NT2/D1 (cell line): ENCODE results near the gene FTO.

ENCODE experiments used
- YY1 ChIP-seq: IDR thresholded peaks from 2 replicates; pipeline ENCODE4 v1.6.1; 2011; ENCODE audit not compliant: insufficient read length, insufficient read depth
- ZNF274 ChIP-seq: IDR thresholded peaks from 2 replicates; pipeline ENCODE4 v1.6.1; 2011; ENCODE audit warnings: mild to moderate bottlenecking, low read depth, low read length

DNA sequence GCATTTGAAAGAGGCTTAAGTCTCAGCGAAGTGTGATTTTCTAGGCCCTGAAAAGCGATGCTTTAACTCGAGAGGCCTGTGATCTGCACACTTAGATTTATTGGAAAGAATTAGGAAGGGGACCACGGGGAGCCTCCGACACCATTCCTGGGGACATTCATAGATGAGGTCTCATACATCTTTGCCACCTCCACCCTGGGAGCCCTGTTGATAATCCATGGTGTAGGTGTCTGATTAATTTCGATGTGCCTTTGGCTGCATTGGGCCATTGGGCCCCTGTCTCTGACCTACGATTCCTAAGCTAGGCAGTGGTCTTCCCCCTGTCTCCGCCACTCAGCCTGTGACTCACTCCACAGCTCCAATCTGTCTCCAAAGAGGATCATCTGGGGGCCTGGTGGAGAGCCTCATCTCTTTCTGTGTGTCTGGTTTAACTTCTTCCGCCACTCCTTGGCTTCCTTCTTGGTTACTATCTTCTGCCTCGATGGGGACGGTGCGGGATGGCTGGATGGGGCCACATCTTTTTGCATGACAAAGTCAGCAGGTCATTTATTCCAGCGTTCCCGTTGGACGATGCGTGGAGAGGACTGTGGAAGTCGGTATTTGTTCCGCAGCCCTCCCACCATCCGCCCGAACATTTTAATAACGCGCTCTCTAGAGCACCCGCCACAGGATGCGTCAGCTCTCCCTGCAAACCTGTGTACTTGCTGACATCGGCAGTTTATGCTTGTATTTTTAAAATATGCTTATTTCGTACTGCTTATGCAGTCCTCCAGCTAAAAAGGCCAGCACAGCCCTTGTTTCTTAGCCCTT, 473.3 kb downstream of the FTO start:
- no peak for TF ChIP-seq ZNF274
- no peak for TF ChIP-seq YY1
